ENCODE results near the gene RPL18. TPM values are rescaled to one million over a fixed set of nuclear protein-coding genes. Genes with fewer than 3 reads are reported as not detected.

RPL18 gene
- total and polyA plus RNA-seq, 9 of the 15 experiments (the other 6 are each of a cell fraction or from before 2014, with no cell fraction given): 312 to 2,635 (median 1,653) TPM

DNA sequence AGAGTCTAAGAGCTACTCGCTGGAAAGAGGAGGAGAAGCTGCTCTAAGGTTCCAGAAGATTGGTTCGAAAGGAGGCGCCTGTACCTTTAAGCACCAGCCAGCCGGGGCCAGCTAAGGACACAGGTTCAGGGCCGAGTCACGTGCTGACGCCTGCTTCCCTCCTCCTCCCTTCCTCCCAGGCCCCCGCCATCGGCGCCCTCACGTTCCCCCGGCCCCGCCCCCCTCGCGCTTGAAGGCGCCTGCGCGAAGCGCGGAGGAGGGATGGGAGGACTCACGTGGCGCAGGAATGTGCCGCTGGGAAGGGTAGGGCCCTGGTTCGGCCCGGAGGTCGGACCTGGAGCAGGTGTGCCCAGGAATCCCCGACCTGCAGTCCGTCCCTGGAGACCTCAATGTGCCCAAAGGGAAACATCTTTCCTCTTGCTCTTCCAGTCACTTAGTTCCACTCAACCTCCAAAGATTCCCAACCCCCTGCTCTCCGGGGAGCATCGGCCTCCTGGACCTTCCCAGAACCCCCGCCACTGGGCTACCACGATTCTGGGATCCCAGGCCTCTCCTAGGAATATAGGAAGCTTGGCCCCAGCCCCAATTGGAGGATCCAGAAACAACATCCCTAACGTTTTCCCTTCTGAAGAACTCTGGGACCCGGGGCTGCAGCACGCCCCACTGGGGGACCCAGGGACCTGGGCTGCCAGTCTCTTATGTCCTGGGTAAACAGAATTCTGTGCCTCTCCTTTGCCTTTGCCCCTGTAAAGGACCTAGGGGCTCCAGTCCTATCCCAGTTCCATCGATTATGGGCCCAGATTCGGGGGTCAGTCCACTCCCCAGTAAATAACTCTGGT lies 15.7 kb upstream of the RPL18 start (continued):
- TF ChIP-seq, protein P1, sequence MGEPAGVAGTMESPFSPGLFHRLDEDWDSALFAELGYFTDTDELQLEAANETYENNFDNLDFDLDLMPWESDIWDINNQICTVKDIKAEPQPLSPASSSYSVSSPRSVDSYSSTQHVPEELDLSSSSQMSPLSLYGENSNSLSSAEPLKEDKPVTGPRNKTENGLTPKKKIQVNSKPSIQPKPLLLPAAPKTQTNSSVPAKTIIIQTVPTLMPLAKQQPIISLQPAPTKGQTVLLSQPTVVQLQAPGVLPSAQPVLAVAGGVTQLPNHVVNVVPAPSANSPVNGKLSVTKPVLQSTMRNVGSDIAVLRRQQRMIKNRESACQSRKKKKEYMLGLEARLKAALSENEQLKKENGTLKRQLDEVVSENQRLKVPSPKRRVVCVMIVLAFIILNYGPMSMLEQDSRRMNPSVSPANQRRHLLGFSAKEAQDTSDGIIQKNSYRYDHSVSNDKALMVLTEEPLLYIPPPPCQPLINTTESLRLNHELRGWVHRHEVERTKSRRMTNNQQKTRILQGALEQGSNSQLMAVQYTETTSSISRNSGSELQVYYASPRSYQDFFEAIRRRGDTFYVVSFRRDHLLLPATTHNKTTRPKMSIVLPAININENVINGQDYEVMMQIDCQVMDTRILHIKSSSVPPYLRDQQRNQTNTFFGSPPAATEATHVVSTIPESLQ (CRISPR knock-in tag; IDR thresholded peaks at IDR 0.05): no peak
- TF ChIP-seq SIRT6 (IDR thresholded peaks at IDR 0.05; ENCODE audit: low read depth, low read length): no peak
- TF ChIP-seq ZNF583 (CRISPR knock-in tag; IDR thresholded peaks at IDR 0.05): 0 out of 2 replicates have a peak, but pooled peaks have one; percentile 36
- peak; percentile 92 for TF ChIP-seq MCM2 (IDR thresholded peaks at IDR 0.05; ENCODE audit: low read depth)
- TF ChIP-seq ELF2 (CRISPR knock-in tag; IDR thresholded peaks at IDR 0.05): no peak
- TF ChIP-seq, protein P2, sequence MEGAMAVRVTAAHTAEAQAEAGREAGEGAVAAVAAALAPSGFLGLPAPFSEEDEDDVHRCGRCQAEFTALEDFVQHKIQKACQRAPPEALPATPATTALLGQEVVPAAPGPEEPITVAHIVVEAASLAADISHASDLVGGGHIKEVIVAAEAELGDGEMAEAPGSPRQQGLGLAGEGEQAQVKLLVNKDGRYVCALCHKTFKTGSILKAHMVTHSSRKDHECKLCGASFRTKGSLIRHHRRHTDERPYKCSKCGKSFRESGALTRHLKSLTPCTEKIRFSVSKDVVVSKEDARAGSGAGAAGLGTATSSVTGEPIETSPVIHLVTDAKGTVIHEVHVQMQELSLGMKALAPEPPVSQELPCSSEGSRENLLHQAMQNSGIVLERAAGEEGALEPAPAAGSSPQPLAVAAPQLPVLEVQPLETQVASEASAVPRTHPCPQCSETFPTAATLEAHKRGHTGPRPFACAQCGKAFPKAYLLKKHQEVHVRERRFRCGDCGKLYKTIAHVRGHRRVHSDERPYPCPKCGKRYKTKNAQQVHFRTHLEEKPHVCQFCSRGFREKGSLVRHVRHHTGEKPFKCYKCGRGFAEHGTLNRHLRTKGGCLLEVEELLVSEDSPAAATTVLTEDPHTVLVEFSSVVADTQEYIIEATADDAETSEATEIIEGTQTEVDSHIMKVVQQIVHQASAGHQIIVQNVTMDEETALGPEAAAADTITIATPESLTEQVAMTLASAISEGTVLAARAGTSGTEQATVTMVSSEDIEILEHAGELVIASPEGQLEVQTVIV (CRISPR knock-in tag; IDR thresholded peaks at IDR 0.05; ENCODE audit: borderline replicate concordance): no peak
- TF ChIP-seq, protein P3, sequence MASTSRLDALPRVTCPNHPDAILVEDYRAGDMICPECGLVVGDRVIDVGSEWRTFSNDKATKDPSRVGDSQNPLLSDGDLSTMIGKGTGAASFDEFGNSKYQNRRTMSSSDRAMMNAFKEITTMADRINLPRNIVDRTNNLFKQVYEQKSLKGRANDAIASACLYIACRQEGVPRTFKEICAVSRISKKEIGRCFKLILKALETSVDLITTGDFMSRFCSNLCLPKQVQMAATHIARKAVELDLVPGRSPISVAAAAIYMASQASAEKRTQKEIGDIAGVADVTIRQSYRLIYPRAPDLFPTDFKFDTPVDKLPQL (IDR thresholded peaks at IDR 0.05; ENCODE audit: extremely low read depth, insufficient read length): no peak
- TF ChIP-seq NR2C1 (IDR thresholded peaks at IDR 0.05): 0 out of 2 replicates have a peak, but pooled peaks have one; percentile 60
- peak; percentile 26; the same call in 1 of the 2 replicates for TF ChIP-seq NR2C1 (tag; IDR thresholded peaks at IDR 0.05)
- peak; percentile 34 for TF ChIP-seq TAF1 (IDR thresholded peaks at IDR 0.05; ENCODE audit: control insufficient read depth, extremely low read depth, insufficient read depth, low read length, severe bottlenecking)
- TF ChIP-seq RAD51 (IDR thresholded peaks at IDR 0.05; ENCODE audit: borderline replicate concordance, low read depth): peak; percentile 95
- TF ChIP-seq ZBTB7A (IDR thresholded peaks at IDR 0.05; ENCODE audit: borderline replicate concordance, control insufficient read depth, low read depth, low read length): peak; percentile 30; the same call in 1 of the 2 replicates
- TF ChIP-seq, protein P4, sequence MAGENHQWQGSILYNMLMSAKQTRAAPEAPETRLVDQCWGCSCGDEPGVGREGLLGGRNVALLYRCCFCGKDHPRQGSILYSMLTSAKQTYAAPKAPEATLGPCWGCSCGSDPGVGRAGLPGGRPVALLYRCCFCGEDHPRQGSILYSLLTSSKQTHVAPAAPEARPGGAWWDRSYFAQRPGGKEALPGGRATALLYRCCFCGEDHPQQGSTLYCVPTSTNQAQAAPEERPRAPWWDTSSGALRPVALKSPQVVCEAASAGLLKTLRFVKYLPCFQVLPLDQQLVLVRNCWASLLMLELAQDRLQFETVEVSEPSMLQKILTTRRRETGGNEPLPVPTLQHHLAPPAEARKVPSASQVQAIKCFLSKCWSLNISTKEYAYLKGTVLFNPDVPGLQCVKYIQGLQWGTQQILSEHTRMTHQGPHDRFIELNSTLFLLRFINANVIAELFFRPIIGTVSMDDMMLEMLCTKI (IDR thresholded peaks at IDR 0.05; ENCODE audit: partially characterized antibody): no peak
- no peak for TF ChIP-seq ZNF212 (CRISPR knock-in tag; IDR thresholded peaks at IDR 0.05)
- TF ChIP-seq BRF1 (IDR thresholded peaks at IDR 0.05; ENCODE audit: borderline replicate concordance, extremely low read depth, insufficient read length): no peak
- TF ChIP-seq, protein P5, sequence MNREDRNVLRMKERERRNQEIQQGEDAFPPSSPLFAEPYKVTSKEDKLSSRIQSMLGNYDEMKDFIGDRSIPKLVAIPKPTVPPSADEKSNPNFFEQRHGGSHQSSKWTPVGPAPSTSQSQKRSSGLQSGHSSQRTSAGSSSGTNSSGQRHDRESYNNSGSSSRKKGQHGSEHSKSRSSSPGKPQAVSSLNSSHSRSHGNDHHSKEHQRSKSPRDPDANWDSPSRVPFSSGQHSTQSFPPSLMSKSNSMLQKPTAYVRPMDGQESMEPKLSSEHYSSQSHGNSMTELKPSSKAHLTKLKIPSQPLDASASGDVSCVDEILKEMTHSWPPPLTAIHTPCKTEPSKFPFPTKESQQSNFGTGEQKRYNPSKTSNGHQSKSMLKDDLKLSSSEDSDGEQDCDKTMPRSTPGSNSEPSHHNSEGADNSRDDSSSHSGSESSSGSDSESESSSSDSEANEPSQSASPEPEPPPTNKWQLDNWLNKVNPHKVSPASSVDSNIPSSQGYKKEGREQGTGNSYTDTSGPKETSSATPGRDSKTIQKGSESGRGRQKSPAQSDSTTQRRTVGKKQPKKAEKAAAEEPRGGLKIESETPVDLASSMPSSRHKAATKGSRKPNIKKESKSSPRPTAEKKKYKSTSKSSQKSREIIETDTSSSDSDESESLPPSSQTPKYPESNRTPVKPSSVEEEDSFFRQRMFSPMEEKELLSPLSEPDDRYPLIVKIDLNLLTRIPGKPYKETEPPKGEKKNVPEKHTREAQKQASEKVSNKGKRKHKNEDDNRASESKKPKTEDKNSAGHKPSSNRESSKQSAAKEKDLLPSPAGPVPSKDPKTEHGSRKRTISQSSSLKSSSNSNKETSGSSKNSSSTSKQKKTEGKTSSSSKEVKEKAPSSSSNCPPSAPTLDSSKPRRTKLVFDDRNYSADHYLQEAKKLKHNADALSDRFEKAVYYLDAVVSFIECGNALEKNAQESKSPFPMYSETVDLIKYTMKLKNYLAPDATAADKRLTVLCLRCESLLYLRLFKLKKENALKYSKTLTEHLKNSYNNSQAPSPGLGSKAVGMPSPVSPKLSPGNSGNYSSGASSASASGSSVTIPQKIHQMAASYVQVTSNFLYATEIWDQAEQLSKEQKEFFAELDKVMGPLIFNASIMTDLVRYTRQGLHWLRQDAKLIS (CRISPR knock-in tag; IDR thresholded peaks at IDR 0.05): peak; percentile 6; the same call in 1 of the 2 replicates

Data from K562 (cell line).